ENCODE measurements around the gene TPSG1.

TPSG1 gene

DNA sequence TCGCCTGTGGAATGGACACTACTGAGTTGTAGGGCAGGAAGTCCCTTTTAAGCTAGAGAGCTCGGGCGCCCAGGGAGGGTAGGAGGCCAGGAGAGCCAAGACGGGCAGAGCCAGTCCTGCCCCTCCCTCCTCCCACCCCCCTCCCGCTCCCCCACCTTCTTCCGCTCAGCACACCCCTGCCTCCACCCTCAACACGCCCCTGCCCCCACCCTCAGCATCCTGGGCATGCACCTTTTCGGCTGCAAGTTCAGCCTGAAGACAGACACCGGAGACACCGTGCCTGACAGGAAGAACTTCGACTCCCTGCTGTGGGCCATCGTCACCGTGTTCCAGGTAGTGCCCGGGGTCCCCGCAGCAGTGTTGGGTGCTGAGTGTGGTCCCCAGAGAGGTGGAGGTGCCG, 18.3 kb downstream of the TPSG1 start:
- Histone ChIP-seq H3K27ac (ENCODE audit: low read depth, low read length) (no peak overlapping the region), H2BK12ac (ENCODE audit: low read length) (no peak overlapping the region), H4K91ac (ENCODE audit: low read depth, low read length) (no peak overlapping the region), H2BK120ac (ENCODE audit: insufficient read depth, low read length, poor library complexity) (no peak overlapping the region), H3K4me3 (ENCODE audit: low read depth, low read length) (no peak overlapping the region), H3K4me2 (ENCODE audit: low read length) (no peak overlapping the region), H3K79me2 (ENCODE audit: control insufficient read depth, insufficient read depth, low read length, poor library complexity) (no peaks in the 10 kb centered on the region), H3K9ac (ENCODE audit: low read length) (no peak overlapping the region), H2AK5ac (ENCODE audit: low read length) (no peak overlapping the region), H2BK5ac (ENCODE audit: low read depth, low read length, poor library complexity) (no peak overlapping the region), H4K12ac (ENCODE audit: low read depth, low read length) (no peak overlapping the region), H3K36me3 (ENCODE audit: control insufficient read depth in 1 of 2, insufficient read depth in 2 of 2, low read length in 2 of 2) (no peaks in the 10 kb centered on the region), H4K8ac (ENCODE audit: low read depth, low read length) (no peak overlapping the region), H3K18ac (ENCODE audit: low read length) (no peak overlapping the region), H2AFZ (ENCODE audit: insufficient read depth, low read length, poor library complexity) (no peak overlapping the region), H3K4me1 (ENCODE audit: control insufficient read depth in 1 of 2, insufficient read depth in 2 of 2, low read length in 2 of 2) (no peaks in the 10 kb centered on the region), H3K4ac (ENCODE audit: low read depth, low read length) (no peak overlapping the region), H3K27me3 (ENCODE audit: insufficient read depth, low read length) (no peaks in the 10 kb centered on the region), H3K23ac (ENCODE audit: low read length) (no peak overlapping the region), H3K9me3 (ENCODE audit: insufficient read depth, low read depth, low read length) (peaks cover 2% of the 10 kb centered on the region), H3K14ac (ENCODE audit: low read length) (no peak overlapping the region), H3K79me1 (ENCODE audit: low read length) (no peaks in the 10 kb centered on the region)
- no CpG with 5 or more reads among the region's 16 CpGs for WGBS (ENCODE audit: extremely low coverage, insufficient coverage, insufficient read length)
- DNase-seq: no peak

DNA sequence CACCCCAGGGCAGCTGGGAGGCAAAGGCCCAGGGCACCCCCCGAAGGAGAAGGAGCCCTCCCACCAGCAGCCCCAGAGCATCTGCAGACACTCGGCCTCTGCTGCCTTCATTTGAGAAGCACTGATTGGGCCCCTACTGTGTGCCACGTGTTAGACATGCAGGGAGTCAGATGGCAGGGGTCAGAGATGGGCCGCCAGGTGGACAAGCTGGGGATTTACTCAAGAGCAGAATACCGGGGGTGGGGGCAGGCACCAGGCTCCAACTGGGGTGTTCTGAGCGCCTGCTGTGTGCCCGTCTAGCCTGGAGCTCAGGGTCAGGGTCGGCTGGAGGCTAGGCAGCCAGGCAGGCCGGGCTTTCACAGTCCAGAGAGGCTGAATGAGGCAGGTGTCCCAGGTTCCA, 18.7 kb downstream of the TPSG1 start:
- no peak overlapping the region for H3K14ac ChIP-seq (ENCODE audit: low read length)
- H3K4me1 ChIP-seq (ENCODE audit: control insufficient read depth in 1 of 2, insufficient read depth in 2 of 2, low read length in 2 of 2): no peaks in the 10 kb centered on the region
- no peaks in the 10 kb centered on the region for H3K27me3 ChIP-seq (ENCODE audit: insufficient read depth, low read length)
- H2BK5ac ChIP-seq (ENCODE audit: low read depth, low read length, poor library complexity): no peak overlapping the region
- no CpG with 5 or more reads among the region's 9 CpGs for WGBS (ENCODE audit: extremely low coverage, insufficient coverage, insufficient read length)
- H4K12ac ChIP-seq (ENCODE audit: low read depth, low read length): no peak overlapping the region
- H3K4me2 ChIP-seq (ENCODE audit: low read length): no peak overlapping the region
- H3K4ac ChIP-seq (ENCODE audit: low read depth, low read length): no peak overlapping the region
- H3K4me3 ChIP-seq (ENCODE audit: low read depth, low read length): no peak overlapping the region
- no peak overlapping the region for H2AK5ac ChIP-seq (ENCODE audit: low read length)
- H2BK120ac ChIP-seq (ENCODE audit: insufficient read depth, low read length, poor library complexity): no peak overlapping the region
- H3K9me3 ChIP-seq (ENCODE audit: insufficient read depth, low read depth, low read length): peaks cover 2% of the 10 kb centered on the region
- no peak for DNase-seq
- no peak overlapping the region for H2AFZ ChIP-seq (ENCODE audit: insufficient read depth, low read length, poor library complexity)
- no peaks in the 10 kb centered on the region for H3K79me2 ChIP-seq (ENCODE audit: control insufficient read depth, insufficient read depth, low read length, poor library complexity)
- H3K9ac ChIP-seq (ENCODE audit: low read length): no peak overlapping the region
- no peak overlapping the region for H3K18ac ChIP-seq (ENCODE audit: low read length)
- H3K36me3 ChIP-seq (ENCODE audit: control insufficient read depth in 1 of 2, insufficient read depth in 2 of 2, low read length in 2 of 2): no peaks in the 10 kb centered on the region
- H3K79me1 ChIP-seq (ENCODE audit: low read length): no peaks in the 10 kb centered on the region
- H4K8ac ChIP-seq (ENCODE audit: low read depth, low read length): no peak overlapping the region
- no peak overlapping the region for H2BK12ac ChIP-seq (ENCODE audit: low read length)
- no peak overlapping the region for H3K27ac ChIP-seq (ENCODE audit: low read depth, low read length)
- H3K23ac ChIP-seq (ENCODE audit: low read length): no peak overlapping the region
- no peak overlapping the region for H4K91ac ChIP-seq (ENCODE audit: low read depth, low read length)

- Histone ChIP-seq H3K4ac (ENCODE audit: low read depth, low read length) (no peak overlapping the region), H3K14ac (ENCODE audit: low read length) (no peak overlapping the region), H3K27me3 (ENCODE audit: insufficient read depth, low read length) (no peaks in the 10 kb centered on the region), H4K12ac (ENCODE audit: low read depth, low read length) (no peak overlapping the region), H3K23ac (ENCODE audit: low read length) (no peak overlapping the region), H3K4me1 (ENCODE audit: control insufficient read depth in 1 of 2, insufficient read depth in 2 of 2, low read length in 2 of 2) (no peaks in the 10 kb centered on the region), H3K36me3 (ENCODE audit: control insufficient read depth in 1 of 2, insufficient read depth in 2 of 2, low read length in 2 of 2) (no peaks in the 10 kb centered on the region), H3K79me1 (ENCODE audit: low read length) (no peaks in the 10 kb centered on the region), H3K79me2 (ENCODE audit: control insufficient read depth, insufficient read depth, low read length, poor library complexity) (no peaks in the 10 kb centered on the region), H4K8ac (ENCODE audit: low read depth, low read length) (no peak overlapping the region), H3K4me3 (ENCODE audit: low read depth, low read length) (no peak overlapping the region), H3K9ac (ENCODE audit: low read length) (no peak overlapping the region), H4K91ac (ENCODE audit: low read depth, low read length) (no peak overlapping the region), H2BK120ac (ENCODE audit: insufficient read depth, low read length, poor library complexity) (no peak overlapping the region), H2AFZ (ENCODE audit: insufficient read depth, low read length, poor library complexity) (no peak overlapping the region), H2AK5ac (ENCODE audit: low read length) (no peak overlapping the region), H2BK12ac (ENCODE audit: low read length) (no peak overlapping the region), H3K4me2 (ENCODE audit: low read length) (no peak overlapping the region), H3K18ac (ENCODE audit: low read length) (no peak overlapping the region), H3K27ac (ENCODE audit: low read depth, low read length) (no peak overlapping the region), H3K9me3 (ENCODE audit: insufficient read depth, low read depth, low read length) (peaks cover 2% of the 10 kb centered on the region), H2BK5ac (ENCODE audit: low read depth, low read length, poor library complexity) (no peak overlapping the region)
- WGBS (ENCODE audit: extremely low coverage, insufficient coverage, insufficient read length): no CpG with 5 or more reads among the region's 21 CpGs
- DNase-seq: no peak
These were observed 20.1 kb downstream of the TPSG1 start for GRCh38 chr16:1204933-1205332.

- Histone ChIP-seq H3K4ac (ENCODE audit: low read depth, low read length) (no peak overlapping the region), H3K79me1 (ENCODE audit: low read length) (no peaks in the 10 kb centered on the region), H4K8ac (ENCODE audit: low read depth, low read length) (no peak overlapping the region), H3K79me2 (ENCODE audit: control insufficient read depth, insufficient read depth, low read length, poor library complexity) (no peaks in the 10 kb centered on the region), H3K4me2 (ENCODE audit: low read length) (no peak overlapping the region), H4K12ac (ENCODE audit: low read depth, low read length) (no peak overlapping the region), H3K9me3 (ENCODE audit: insufficient read depth, low read depth, low read length) (peaks cover 7% of the 10 kb centered on the region), H3K18ac (ENCODE audit: low read length) (no peak overlapping the region), H4K91ac (ENCODE audit: low read depth, low read length) (no peak overlapping the region), H3K27ac (ENCODE audit: low read depth, low read length) (no peak overlapping the region), H2AK5ac (ENCODE audit: low read length) (no peak overlapping the region), H2BK12ac (ENCODE audit: low read length) (no peak overlapping the region), H3K4me1 (ENCODE audit: control insufficient read depth in 1 of 2, insufficient read depth in 2 of 2, low read length in 2 of 2) (no peaks in the 10 kb centered on the region), H3K9ac (ENCODE audit: low read length) (no peak overlapping the region), H2AFZ (ENCODE audit: insufficient read depth, low read length, poor library complexity) (no peak overlapping the region), H2BK120ac (ENCODE audit: insufficient read depth, low read length, poor library complexity) (no peak overlapping the region), H3K27me3 (ENCODE audit: insufficient read depth, low read length) (no peaks in the 10 kb centered on the region), H2BK5ac (ENCODE audit: low read depth, low read length, poor library complexity) (no peak overlapping the region), H3K4me3 (ENCODE audit: low read depth, low read length) (no peak overlapping the region), H3K23ac (ENCODE audit: low read length) (no peak overlapping the region), H3K36me3 (ENCODE audit: control insufficient read depth in 1 of 2, insufficient read depth in 2 of 2, low read length in 2 of 2) (no peaks in the 10 kb centered on the region), H3K14ac (ENCODE audit: low read length) (no peak overlapping the region)
- no peak for DNase-seq
- no CpG with 5 or more reads among the region's 18 CpGs for WGBS (ENCODE audit: extremely low coverage, insufficient coverage, insufficient read length)
These were observed 22.8 kb downstream of the TPSG1 start for GRCh38 chr16:1202274-1202673.
